K562 (cell line): ENCODE results near the gene TMPRSS6.

Experiments
- CREB1 ChIP-seq, 2 experiments: sonication (generic) in 1 of 2; formaldehyde crosslinking in 1 of 2; IDR thresholded peaks; 2 replicates each; pipeline versions ENCODE4 v1.6.1 to v1.8.0; 2012 to 2022; ENCODE audit warnings: inconsistent platforms in 1 of 2, mild to moderate bottlenecking in 1 of 2, missing genetic modification reagents in 1 of 2, moderate library complexity in 1 of 2
- CTCF ChIP-seq, 3 experiments: IDR thresholded peaks in 2 of 3; conservative IDR thresholded peaks in 1 of 3; 2 replicates each; pipeline ENCODE4 v1.5.1; 2011 to 2012; ENCODE audit warnings: low read length in 3 of 3, mild to moderate bottlenecking in 3 of 3, control low read depth in 2 of 3, improper control_type of control experiment in 1 of 3, inconsistent platforms in 1 of 3, low read depth in 1 of 3, mixed read lengths in 1 of 3, moderate library complexity in 1 of 3; ENCODE audit not compliant: insufficient read depth in 2 of 3
- FOXP1 ChIP-seq: sonication (generic); formaldehyde crosslinking; IDR thresholded peaks from 2 replicates; pipeline ENCODE4 v1.8.0; 2022; ENCODE audit warnings: mild to moderate bottlenecking, missing genetic modification reagents
- NFATC3 ChIP-seq: fragments of 450-650 bp; IDR thresholded peaks from 2 replicates; pipeline ENCODE4 v1.6.1; 2017; ENCODE audit warnings: mild to moderate bottlenecking

DNA sequence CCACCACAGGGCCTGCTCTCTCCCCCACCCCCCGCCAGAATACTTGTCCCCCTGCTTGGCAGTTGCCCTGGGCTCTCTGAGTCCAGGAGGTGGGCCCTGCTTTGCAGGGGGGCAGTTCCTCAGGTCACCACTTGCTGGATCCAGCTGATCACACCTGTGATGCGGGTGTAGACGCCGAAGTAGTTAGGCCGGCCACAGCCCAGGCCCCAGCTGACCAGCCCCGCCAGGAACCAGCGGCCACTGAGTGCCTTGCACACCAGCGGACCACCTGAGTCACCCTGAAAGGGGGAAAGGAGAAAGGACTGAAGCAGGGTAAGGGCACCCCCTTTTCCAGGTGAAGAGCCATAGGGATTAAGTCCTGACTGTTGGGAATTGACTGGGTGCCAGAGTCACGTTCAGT lies 43.6 kb downstream of the TMPRSS6 start:
- TF ChIP-seq CTCF (IDR thresholded peaks at IDR 0.05 in 2 of 3, conservative IDR thresholded peaks at IDR 0.05 in 1 of 3; ENCODE audit: insufficient read depth in 2 of 3, low read depth in 1 of 3, low read length in 3 of 3): no peak
- TF ChIP-seq NFATC3: no peak
- no peak for TF ChIP-seq CREB1 (IDR thresholded peaks at IDR 0.05)
- TF ChIP-seq CREB1 (CRISPR knock-in tag; IDR thresholded peaks at IDR 0.05): no peak
- TF ChIP-seq FOXP1: no peak
